ENCODE measurements around the gene CSN3. TPM values are rescaled to one million over a fixed set of nuclear protein-coding genes. Genes with fewer than 3 reads are reported as not detected.

The CSN3 gene
- total and polyA plus RNA-seq, 10 of the 15 experiments (the other 5 are each of a cell fraction or from before 2014, with no cell fraction given), result not detected

DNA sequence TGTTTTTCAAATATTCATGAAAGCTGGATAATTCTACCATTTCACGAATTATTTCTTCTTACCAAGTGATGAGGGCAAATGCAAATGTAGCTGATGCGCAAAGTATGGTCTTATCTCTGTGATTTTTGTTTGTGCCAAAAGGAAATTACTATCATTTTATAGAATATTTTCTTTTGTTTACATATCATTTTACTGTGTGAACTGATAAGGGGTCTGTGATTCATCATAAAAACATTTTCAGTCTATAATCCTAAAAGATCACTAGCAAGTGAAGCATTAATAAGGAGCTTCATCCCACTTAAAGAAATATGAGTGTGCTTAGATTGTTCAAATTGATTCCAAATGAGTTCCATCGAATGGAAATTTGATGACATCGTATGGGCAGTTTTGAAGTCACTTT lies 694 bp downstream of the CSN3 start:
- WGBS (ENCODE audit: insufficient coverage, insufficient replicate concordance, low lambda C conversion rate, missing lambda C conversion rate), result 26% methylated on average over 4 of the region's 4 CpGs
- H2AFZ ChIP-seq (ENCODE audit: control insufficient read depth, low read depth, low read length), result no peak overlapping the region
- H3K4me3 ChIP-seq, result no peak overlapping the region
- H3K4me1 ChIP-seq (ENCODE audit: control insufficient read depth, insufficient read depth, low read length), result no peaks in the 10 kb centered on the region
- BruUV-seq (replicated peaks), result no TSS peak
- no peaks in the 10 kb centered on the region for H3K27me3 ChIP-seq (replicated peaks in 1 of 2; ENCODE audit: control insufficient read depth in 2 of 2, insufficient read depth in 2 of 2, low read length in 1 of 2)
- H3K27ac ChIP-seq (ENCODE audit: control insufficient read depth, insufficient read depth), result no peak overlapping the region
- no peak overlapping the region for H3K4me2 ChIP-seq (ENCODE audit: control insufficient read depth, insufficient read depth)
- no peaks in the 10 kb centered on the region for H3K36me3 ChIP-seq (ENCODE audit: control insufficient read depth in 2 of 2, insufficient read depth in 2 of 2, low read length in 1 of 2)
- FAIRE-seq (no peak), ATAC-seq (no peak), DNase-seq (ENCODE audit: low read depth, low spot score) (no peak)
- ChIA-PET POLR2A (no interaction called here), CTCF (no interaction called here), SMC1A (ENCODE audit: uncharacterized antibody, unreplicated experiment) (no interaction called here), RAD21 (ENCODE audit: unreplicated experiment) (no interaction called here)
- no peaks in the 10 kb centered on the region for H3K9me3 ChIP-seq (replicated peaks; ENCODE audit: control insufficient read depth, insufficient read depth, low read length)
- H3K79me2 ChIP-seq (ENCODE audit: control insufficient read depth, insufficient read depth, low read length), result no peaks in the 10 kb centered on the region
- H4K20me1 ChIP-seq (ENCODE audit: control insufficient read depth, insufficient read depth), result no peaks in the 10 kb centered on the region
- in situ Hi-C loops (cut with MboI) (no loop called here), intact Hi-C loops (cut with micrococcal nuclease; ENCODE audit: unreplicated experiment) (no loop called here)
- TF ChIP-seq YY1 (IDR thresholded peaks at IDR 0.05; ENCODE audit: low read depth, low read length) (no peak), ZNF207 (IDR thresholded peaks at IDR 0.05; ENCODE audit: borderline replicate concordance) (no peak), HDAC6 (IDR thresholded peaks at IDR 0.05; ENCODE audit: unreplicated experiment) (no peak), CREB1 (IDR thresholded peaks at IDR 0.05; ENCODE audit: low read depth) (no peak), RBBP5 (conservative IDR thresholded peaks at IDR 0.05) (no peak), SMC3 (IDR thresholded peaks at IDR 0.05; ENCODE audit: borderline replicate concordance, low read length) (no peak), FOS (IDR thresholded peaks at IDR 0.05; ENCODE audit: borderline replicate concordance, extremely low read depth, insufficient read length) (no peak), ZNF274 (IDR thresholded peaks at IDR 0.05; ENCODE audit: insufficient read depth, insufficient read length) (no peak), ESRRA (IDR thresholded peaks at IDR 0.05; ENCODE audit: low read length) (no peak), RCOR1 (conservative IDR thresholded peaks at IDR 0.05; ENCODE audit: low read depth, low read length) (no peak), RELA (IDR thresholded peaks at IDR 0.05; ENCODE audit: borderline replicate concordance, partially characterized antibody) (no peak), ASH2L (IDR thresholded peaks at IDR 0.05; ENCODE audit: borderline replicate concordance, low read depth) (no peak), SMARCA5 (IDR thresholded peaks at IDR 0.05) (no peak), JUND (IDR thresholded peaks at IDR 0.05; ENCODE audit: low read depth, low read length) (no peak), HSF1 (IDR thresholded peaks at IDR 0.05; ENCODE audit: low read depth, low read length) (no peak), EED (IDR thresholded peaks at IDR 0.05; ENCODE audit: low read depth) (no peak)
- H3K9ac ChIP-seq (ENCODE audit: control insufficient read depth, insufficient read depth, low read length), result no peak overlapping the region

Data from GM12878 (cell line).